Glutamatergic neuron (in vitro differentiated cells): ENCODE results near the gene SURF4. TPM values are rescaled to one million over a fixed set of nuclear protein-coding genes. Genes with fewer than 3 reads are reported as not detected.

Source experiments
- DNase-seq: peaks from one replicate; pipeline ENCODE4 v3.0.0; 2022
- H3K27ac Mint-ChIP-seq: one replicate; pipeline ENCODE4 v1.8.0; 2020; ENCODE audit warnings: mild to moderate bottlenecking, mixed read lengths, inconsistent platforms; ENCODE audit not compliant: unreplicated experiment
- H3K27me3 Mint-ChIP-seq: one replicate; pipeline ENCODE4 v1.8.0; 2020; ENCODE audit warnings: mild to moderate bottlenecking, moderate library complexity, mixed read lengths, inconsistent platforms; ENCODE audit not compliant: unreplicated experiment
- H3K36me3 Mint-ChIP-seq: one replicate; pipeline ENCODE4 v1.8.0; 2020; ENCODE audit warnings: mild to moderate bottlenecking, mixed read lengths, inconsistent platforms; ENCODE audit not compliant: unreplicated experiment
- H3K4me1 Mint-ChIP-seq: one replicate; pipeline ENCODE4 v1.8.0; 2020; ENCODE audit warnings: mild to moderate bottlenecking, low read depth, mixed read lengths, inconsistent platforms; ENCODE audit not compliant: unreplicated experiment
- H3K4me3 Mint-ChIP-seq: one replicate; pipeline ENCODE4 v1.8.0; 2020; ENCODE audit warnings: mild to moderate bottlenecking, mixed read lengths, inconsistent platforms; ENCODE audit not compliant: unreplicated experiment
- H3K9me3 Mint-ChIP-seq: one replicate; pipeline ENCODE4 v1.8.0; 2020; ENCODE audit warnings: mild to moderate bottlenecking, moderate library complexity, mixed read lengths, inconsistent platforms; ENCODE audit not compliant: unreplicated experiment
- long read RNA-seq: library from polyadenylated mRNA; unstranded; transcript quantifications from one replicate; pipeline ENCODE4 v2.0.0, GENCODE V29; 2020; ENCODE audit not compliant: unreplicated experiment
- total RNA-seq: library from RNA; stranded (reverse); fragmentation: NEBNext Ultra II Directional; extraction: Animal tissue kit (Norgen Biotek cat#: 25700); gene quantifications from one replicate; pipeline ENCODE4 v1.2.1, GENCODE V29; 2021; ENCODE audit not compliant: unreplicated experiment
- TF ChIP-seq, protein P1 (sequence below): fragments of 200-600 bp; sonication (generic); IDR thresholded peaks from one replicate; pipeline ENCODE4 v1.5.0; 2021; ENCODE audit not compliant: partially characterized antibody, unreplicated experiment

Gene SURF4
- 111 TPM for total RNA-seq
- long read RNA-seq, transcript SURF4-202 (6 exons, 2,984 nt) = major isoform, 67 of 75 reads
- long read RNA-seq, partial matches to known transcripts = 1 of 75 reads
- long read RNA-seq, other reads (novel, unspliced or antisense) = 6 of 75 reads

- Mint-ChIP-seq H3K4me1 (peaks cover 6% of the 10 kb centered on the region), H3K36me3 (no peaks in the 10 kb centered on the region), H3K27ac (peak within 1 kb of the TSS; percentile 94), H3K27me3 (peaks cover 3% of the 10 kb centered on the region), H3K4me3 (peak within 1 kb of the TSS; percentile 94), H3K9me3 (peaks cover 3% of the 10 kb centered on the region)
- TF ChIP-seq, protein P1, sequence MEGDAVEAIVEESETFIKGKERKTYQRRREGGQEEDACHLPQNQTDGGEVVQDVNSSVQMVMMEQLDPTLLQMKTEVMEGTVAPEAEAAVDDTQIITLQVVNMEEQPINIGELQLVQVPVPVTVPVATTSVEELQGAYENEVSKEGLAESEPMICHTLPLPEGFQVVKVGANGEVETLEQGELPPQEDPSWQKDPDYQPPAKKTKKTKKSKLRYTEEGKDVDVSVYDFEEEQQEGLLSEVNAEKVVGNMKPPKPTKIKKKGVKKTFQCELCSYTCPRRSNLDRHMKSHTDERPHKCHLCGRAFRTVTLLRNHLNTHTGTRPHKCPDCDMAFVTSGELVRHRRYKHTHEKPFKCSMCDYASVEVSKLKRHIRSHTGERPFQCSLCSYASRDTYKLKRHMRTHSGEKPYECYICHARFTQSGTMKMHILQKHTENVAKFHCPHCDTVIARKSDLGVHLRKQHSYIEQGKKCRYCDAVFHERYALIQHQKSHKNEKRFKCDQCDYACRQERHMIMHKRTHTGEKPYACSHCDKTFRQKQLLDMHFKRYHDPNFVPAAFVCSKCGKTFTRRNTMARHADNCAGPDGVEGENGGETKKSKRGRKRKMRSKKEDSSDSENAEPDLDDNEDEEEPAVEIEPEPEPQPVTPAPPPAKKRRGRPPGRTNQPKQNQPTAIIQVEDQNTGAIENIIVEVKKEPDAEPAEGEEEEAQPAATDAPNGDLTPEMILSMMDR = peak; percentile 17
- DNase-seq = peak; percentile 97
Measured at GRCh38 chr9:133375724-133376654, at the start of gene SURF4, which contains the start of gene STKLD1. Gene SURF4, minus strand, starts transcription at chr9:133376060. Its CDS starts 91 bp downstream, at chr9:133375969. Gene STKLD1, plus strand, starts transcription at chr9:133376366. Its CDS starts 108 bp downstream, at chr9:133376474.

DNA sequence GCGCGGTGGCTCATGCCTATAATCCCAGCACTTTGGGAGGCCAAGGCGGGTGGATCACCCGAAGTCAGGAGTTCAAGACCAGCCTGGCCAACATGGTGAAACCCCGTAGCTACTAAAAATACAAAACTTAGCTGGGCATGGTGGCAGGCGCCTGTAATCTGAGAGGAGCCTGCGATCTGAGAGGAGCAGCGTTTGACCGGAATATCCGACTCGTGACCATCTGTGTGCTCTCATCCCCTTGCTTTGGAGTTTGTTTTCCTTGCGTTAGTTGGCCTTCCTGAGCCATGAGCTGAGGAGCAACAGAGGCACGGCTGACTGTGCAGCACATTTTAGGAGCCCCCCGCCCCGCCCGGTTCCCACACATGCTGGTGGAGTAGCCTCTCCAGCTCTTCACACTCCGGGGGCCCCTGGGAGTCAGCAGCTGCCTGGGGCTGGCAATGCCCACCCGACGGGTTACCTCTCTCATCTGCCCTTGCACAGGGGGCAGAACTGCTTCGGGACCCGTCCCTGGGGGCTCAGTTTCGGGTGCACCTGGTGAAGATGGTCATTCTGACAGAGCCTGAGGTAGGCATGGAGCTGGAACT is 49.3 kb upstream of the SURF4 start:
- Mint-ChIP-seq H3K27ac (no peak overlapping the region), H3K27me3 (peaks cover 2% of the 10 kb centered on the region), H3K4me3 (no peak overlapping the region), H3K4me1 (peaks cover 2% of the 10 kb centered on the region), H3K36me3 (peaks cover 6% of the 10 kb centered on the region), H3K9me3 (peaks cover 6% of the 10 kb centered on the region)
- DNase-seq = no peak
- TF ChIP-seq, protein P1 = no peak

DNA sequence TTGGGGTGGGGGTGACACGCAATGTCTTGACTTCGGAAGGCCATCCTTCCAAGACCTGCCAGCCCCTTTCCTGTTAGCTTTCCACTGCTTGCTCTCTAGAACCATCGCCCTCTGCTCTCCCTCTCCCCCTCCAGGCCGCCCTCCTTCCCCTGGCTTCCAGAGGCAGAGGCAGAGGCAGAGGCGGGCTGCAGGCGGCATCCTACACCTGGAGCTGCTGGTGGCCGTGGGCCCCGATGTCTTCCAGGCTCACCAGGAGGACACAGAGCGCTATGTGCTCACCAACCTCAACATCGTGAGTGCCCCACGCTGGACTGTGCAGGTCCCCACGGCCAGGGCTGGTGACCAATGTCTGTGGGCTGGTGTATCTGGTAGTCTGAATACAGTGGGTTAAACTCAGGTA is 48.3 kb upstream of the SURF4 start:
- Mint-ChIP-seq H3K4me1 (peaks cover 2% of the 10 kb centered on the region), H3K36me3 (peaks cover 6% of the 10 kb centered on the region), H3K27ac (no peak overlapping the region), H3K27me3 (peaks cover 4% of the 10 kb centered on the region), H3K9me3 (peaks cover 6% of the 10 kb centered on the region), H3K4me3 (no peak overlapping the region)
- no peak for DNase-seq
- TF ChIP-seq, protein P1 = no peak

GRCh38 chr9:133423216-133423615 is 47.4 kb upstream of the SURF4 start:
- Mint-ChIP-seq H3K4me3 (no peak overlapping the region), H3K9me3 (peaks cover 7% of the 10 kb centered on the region), H3K4me1 (peaks cover 10% of the 10 kb centered on the region), H3K27me3 (peaks cover 6% of the 10 kb centered on the region), H3K27ac (no peak overlapping the region), H3K36me3 (peaks cover 6% of the 10 kb centered on the region)
- TF ChIP-seq, protein P1 = no peak
- DNase-seq = no peak
